Chondrocyte (in vitro differentiated cells): ENCODE data around the gene OR1I1. TPM values are rescaled to one million over a fixed set of nuclear protein-coding genes. Genes with fewer than 3 reads are reported as not detected.

ENCODE experiments used
- DNase-seq: peaks from one replicate; pipeline ENCODE4 v3.0.0; 2021; ENCODE audit warnings: mixed read lengths, low spot score
- H3K27ac Mint-ChIP-seq: one replicate; pipeline ENCODE4 v1.8.0; 2021; ENCODE audit warnings: mild to moderate bottlenecking, moderate library complexity, mixed read lengths; ENCODE audit not compliant: unreplicated experiment
- H3K27me3 Mint-ChIP-seq: 2 replicates; pipeline ENCODE4 v1.8.0; 2021; ENCODE audit warnings: low read depth, mixed read lengths
- H3K36me3 Mint-ChIP-seq: 2 replicates; pipeline ENCODE4 v1.8.0; 2021; ENCODE audit warnings: low read depth, mixed read lengths
- H3K4me1 Mint-ChIP-seq: 2 replicates; pipeline ENCODE4 v1.8.0; 2021; ENCODE audit warnings: low read depth, mild to moderate bottlenecking, mixed read lengths
- H3K4me3 Mint-ChIP-seq: one replicate; pipeline ENCODE4 v1.8.0; 2021; ENCODE audit warnings: mild to moderate bottlenecking, moderate library complexity, mixed read lengths; ENCODE audit not compliant: unreplicated experiment
- H3K9me3 Mint-ChIP-seq: 2 replicates; pipeline ENCODE4 v1.8.0; 2021; ENCODE audit warnings: low read depth, mixed read lengths
- total RNA-seq: library from RNA; stranded (reverse); gene quantifications from 3 replicates; pipeline ENCODE4 v1.2.1, GENCODE V29; 2021
- TF ChIP-seq, protein P1 (sequence below): fragments of 200-600 bp; sonication (generic); IDR thresholded peaks from 2 replicates; pipeline ENCODE4 v1.5.0; 2021; ENCODE audit warnings: antibody characterized with exemption, mild to moderate bottlenecking, moderate library complexity

The OR1I1 gene
- total RNA-seq, 1 donor from 2014 or later, result not detected

- TF ChIP-seq, protein P1, sequence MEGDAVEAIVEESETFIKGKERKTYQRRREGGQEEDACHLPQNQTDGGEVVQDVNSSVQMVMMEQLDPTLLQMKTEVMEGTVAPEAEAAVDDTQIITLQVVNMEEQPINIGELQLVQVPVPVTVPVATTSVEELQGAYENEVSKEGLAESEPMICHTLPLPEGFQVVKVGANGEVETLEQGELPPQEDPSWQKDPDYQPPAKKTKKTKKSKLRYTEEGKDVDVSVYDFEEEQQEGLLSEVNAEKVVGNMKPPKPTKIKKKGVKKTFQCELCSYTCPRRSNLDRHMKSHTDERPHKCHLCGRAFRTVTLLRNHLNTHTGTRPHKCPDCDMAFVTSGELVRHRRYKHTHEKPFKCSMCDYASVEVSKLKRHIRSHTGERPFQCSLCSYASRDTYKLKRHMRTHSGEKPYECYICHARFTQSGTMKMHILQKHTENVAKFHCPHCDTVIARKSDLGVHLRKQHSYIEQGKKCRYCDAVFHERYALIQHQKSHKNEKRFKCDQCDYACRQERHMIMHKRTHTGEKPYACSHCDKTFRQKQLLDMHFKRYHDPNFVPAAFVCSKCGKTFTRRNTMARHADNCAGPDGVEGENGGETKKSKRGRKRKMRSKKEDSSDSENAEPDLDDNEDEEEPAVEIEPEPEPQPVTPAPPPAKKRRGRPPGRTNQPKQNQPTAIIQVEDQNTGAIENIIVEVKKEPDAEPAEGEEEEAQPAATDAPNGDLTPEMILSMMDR, result no peak
- Mint-ChIP-seq H3K27me3 (no peaks in the 10 kb centered on the region), H3K4me3 (peak overlapping the region; percentile 88), H3K4me1 (peaks cover 19% of the 10 kb centered on the region), H3K36me3 (peaks cover 26% of the 10 kb centered on the region), H3K9me3 (peaks cover 5% of the 10 kb centered on the region), H3K27ac (peak overlapping the region; percentile 65)
- no peak for DNase-seq
Measured at GRCh38 chr19:15108845-15109767, 27.1 kb downstream of the OR1I1 start.

DNA sequence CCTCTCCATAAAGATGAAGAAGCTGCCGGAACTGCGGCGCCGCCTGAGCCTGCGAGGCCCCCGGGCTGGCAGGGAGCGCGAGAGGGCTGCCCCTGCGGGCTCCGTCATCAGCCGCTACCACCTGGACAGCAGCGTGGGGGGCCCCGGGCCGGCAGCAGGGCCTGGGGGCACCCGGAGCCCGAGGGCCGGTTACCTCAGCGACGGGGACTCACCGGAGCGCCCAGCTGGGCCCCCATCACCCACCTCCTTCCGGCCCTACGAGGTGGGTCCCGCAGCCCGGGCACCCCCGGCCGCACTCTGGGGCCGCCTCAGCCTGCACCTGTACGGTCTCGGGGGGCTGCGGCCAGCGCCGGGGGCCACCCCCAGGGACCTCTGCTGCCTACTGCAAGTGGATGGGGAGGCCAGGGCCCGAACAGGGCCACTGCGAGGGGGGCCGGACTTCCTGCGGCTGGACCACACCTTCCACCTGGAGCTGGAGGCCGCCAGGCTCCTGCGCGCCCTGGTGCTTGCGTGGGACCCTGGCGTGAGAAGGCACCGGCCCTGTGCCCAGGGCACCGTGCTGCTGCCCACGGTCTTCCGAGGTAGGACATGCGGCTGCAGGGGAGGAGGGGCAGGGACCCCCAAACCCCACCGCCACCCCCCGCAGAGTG lies 27.9 kb downstream of the OR1I1 start:
- peaks cover 26% of the 10 kb centered on the region for H3K36me3 Mint-ChIP-seq
- H3K27ac Mint-ChIP-seq, result no peak overlapping the region
- no peak overlapping the region for H3K4me3 Mint-ChIP-seq
- H3K4me1 Mint-ChIP-seq, result peaks cover 25% of the 10 kb centered on the region
- no peaks in the 10 kb centered on the region for H3K9me3 Mint-ChIP-seq
- TF ChIP-seq, protein P1, result no peak
- H3K27me3 Mint-ChIP-seq, result no peaks in the 10 kb centered on the region
- DNase-seq, result no peak

DNA sequence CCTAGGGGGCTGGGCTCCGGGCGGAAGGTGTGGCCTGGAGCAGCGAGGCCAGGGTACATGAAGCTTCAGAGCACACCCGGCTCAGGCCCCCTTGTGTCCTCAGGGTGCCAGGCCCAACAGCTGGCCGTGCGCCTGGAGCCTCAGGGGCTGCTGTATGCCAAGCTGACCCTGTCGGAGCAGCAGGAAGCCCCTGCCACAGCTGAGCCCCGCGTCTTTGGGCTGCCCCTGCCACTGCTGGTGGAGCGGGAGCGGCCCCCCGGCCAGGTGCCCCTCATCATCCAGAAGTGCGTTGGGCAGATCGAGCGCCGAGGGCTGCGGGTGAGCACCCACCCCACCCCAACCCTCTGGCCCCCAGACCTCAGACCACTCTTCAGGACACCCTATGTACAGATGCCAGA lies 28.4 kb downstream of the OR1I1 start:
- H3K9me3 Mint-ChIP-seq, result no peaks in the 10 kb centered on the region
- no peak for DNase-seq
- H3K4me3 Mint-ChIP-seq, result no peak overlapping the region
- no peaks in the 10 kb centered on the region for H3K27me3 Mint-ChIP-seq
- H3K36me3 Mint-ChIP-seq, result peaks cover 25% of the 10 kb centered on the region
- TF ChIP-seq, protein P1, result no peak
- peak overlapping the region; percentile 68 for H3K27ac Mint-ChIP-seq
- peaks cover 28% of the 10 kb centered on the region for H3K4me1 Mint-ChIP-seq

DNA sequence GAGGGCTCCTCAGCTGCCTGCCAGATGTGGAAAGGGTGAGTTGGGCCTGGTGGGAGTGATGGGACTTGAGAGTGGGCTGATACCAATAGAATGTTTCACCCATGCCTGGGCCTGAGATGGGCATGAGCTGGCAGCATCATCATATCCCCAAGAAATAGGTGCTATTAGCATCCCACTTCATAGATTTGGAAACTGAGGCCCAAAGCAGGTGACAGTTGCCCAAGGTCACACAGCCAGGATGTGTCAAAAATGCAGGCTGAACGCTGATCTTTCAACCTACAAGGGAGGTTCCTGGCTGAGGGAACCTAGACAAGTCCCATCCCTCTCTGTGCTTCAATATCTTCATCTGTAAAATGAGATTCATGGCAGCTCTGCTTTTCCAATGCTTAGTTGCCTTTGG lies 29.7 kb downstream of the OR1I1 start:
- peaks cover 24% of the 10 kb centered on the region for H3K4me1 Mint-ChIP-seq
- peaks cover 25% of the 10 kb centered on the region for H3K36me3 Mint-ChIP-seq

GRCh38 chr19:15112385-15112784 lies 30.4 kb downstream of the OR1I1 start:
- no peak overlapping the region for H3K4me3 Mint-ChIP-seq
- TF ChIP-seq, protein P1, result peak; percentile 41
- no peaks in the 10 kb centered on the region for H3K9me3 Mint-ChIP-seq
- peaks cover 22% of the 10 kb centered on the region for H3K4me1 Mint-ChIP-seq
- no peak overlapping the region for H3K27ac Mint-ChIP-seq
- H3K27me3 Mint-ChIP-seq, result no peaks in the 10 kb centered on the region
- H3K36me3 Mint-ChIP-seq, result peaks cover 27% of the 10 kb centered on the region
- peak; percentile 75 for DNase-seq

More for the DNA sequence above, 29.7 kb downstream of the OR1I1 start:
- DNase-seq, result no peak
- Mint-ChIP-seq H3K27me3 (no peaks in the 10 kb centered on the region), H3K27ac (no peak overlapping the region), H3K4me3 (no peak overlapping the region), H3K9me3 (no peaks in the 10 kb centered on the region)
- TF ChIP-seq, protein P1, result no peak
